ENCODE results near the gene FLAD1. TPM values are rescaled to one million over a fixed set of nuclear protein-coding genes. Genes with fewer than 3 reads are reported as not detected.

Gene FLAD1
- total RNA-seq, 2 experiments from 2014 or later = 39.8 to 45.2 TPM

DNA sequence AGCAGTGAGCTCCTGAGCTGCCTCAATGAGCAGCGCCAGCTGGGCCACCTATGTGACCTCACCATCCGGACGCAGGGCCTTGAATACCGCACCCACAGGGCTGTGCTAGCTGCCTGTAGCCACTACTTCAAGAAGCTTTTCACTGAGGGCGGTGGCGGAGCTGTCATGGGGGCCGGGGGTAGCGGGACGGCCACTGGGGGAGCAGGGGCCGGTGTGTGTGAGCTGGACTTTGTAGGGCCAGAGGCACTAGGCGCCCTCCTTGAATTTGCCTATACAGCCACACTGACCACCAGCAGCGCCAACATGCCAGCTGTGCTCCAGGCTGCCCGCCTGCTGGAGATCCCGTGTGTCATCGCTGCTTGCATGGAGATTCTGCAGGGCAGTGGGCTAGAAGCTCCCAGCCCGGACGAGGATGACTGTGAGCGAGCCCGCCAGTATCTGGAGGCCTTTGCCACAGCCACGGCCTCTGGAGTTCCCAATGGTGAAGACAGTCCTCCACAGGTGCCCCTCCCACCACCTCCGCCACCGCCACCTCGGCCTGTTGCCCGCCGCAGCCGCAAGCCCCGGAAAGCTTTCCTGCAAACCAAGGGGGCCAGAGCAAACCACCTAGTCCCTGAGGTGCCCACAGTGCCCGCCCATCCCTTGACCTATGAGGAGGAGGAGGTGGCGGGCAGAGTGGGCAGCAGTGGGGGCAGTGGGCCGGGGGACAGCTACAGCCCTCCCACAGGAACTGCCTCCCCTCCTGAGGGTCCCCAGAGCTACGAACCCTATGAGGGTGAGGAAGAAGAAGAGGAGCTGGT lies 31.8 kb downstream of the FLAD1 start:
- H3K9me3 Mint-ChIP-seq (ENCODE audit: insufficient read depth) = no peaks in the 10 kb centered on the region
- ChIA-PET CTCF (interaction anchor here (0.9 to 7.5 kb wide), 10 partner anchors 15 to 78 kb away, joined by 3 to 71 read pairs (median 7); partner anchors contain the start of genes ADAM15, CKS1B, FLAD1 and PBXIP1), POLR2A (interaction anchor here (1.0 to 1.5 kb wide), 3 partner anchors 15 to 40 kb away, joined by 3 to 4 read pairs (median 4); partner anchors contain the start of gene CKS1B)
- no peak for DNase-seq
- H3K4me3 Mint-ChIP-seq = no peak overlapping the region
- peaks cover 24% of the 10 kb centered on the region for H3K36me3 Mint-ChIP-seq (ENCODE audit: low read depth)
- ATAC-seq = no peak
- peaks cover 71% of the 10 kb centered on the region for H3K4me1 Mint-ChIP-seq (ENCODE audit: low read depth)
- no peak overlapping the region for H3K27ac Mint-ChIP-seq
- peaks cover 4% of the 10 kb centered on the region for H3K27me3 Mint-ChIP-seq (ENCODE audit: low read depth)

DNA sequence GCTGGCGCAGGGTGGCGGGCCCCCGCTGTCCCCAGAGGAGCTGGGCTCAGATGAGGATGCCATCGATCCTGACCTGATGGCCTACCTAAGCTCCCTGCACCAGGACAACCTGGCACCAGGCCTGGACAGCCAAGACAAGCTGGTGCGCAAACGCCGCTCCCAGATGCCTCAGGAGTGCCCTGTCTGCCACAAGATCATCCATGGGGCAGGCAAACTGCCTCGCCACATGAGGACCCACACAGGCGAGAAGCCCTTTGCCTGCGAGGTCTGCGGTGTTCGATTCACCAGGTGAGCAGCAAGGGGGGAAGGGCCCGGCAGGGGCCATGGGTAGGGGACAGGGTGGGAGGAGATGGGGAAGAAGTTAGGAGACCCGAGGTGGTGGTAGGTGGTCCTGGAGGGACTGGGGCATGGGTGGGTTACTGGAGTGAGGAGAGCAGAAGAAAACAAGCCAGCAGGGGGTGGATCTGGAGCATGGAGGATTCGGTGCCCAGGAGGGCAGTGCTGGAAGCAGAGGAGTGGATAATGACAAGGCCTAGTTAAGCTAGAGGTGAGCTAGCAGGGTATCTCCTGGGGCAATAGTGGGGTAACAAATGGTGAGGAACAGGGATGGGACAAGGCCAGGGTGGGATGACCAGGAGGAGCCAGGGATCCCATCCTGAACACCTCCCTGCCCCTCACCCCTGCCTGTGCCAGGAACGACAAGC lies 32.5 kb downstream of the FLAD1 start:
- ATAC-seq (no peak), DNase-seq (no peak)
- Mint-ChIP-seq H3K4me1 (ENCODE audit: low read depth) (peaks cover 63% of the 10 kb centered on the region), H3K27ac (peak overlapping the region; percentile 28), H3K36me3 (ENCODE audit: low read depth) (peaks cover 24% of the 10 kb centered on the region), H3K9me3 (ENCODE audit: insufficient read depth) (no peaks in the 10 kb centered on the region), H3K27me3 (ENCODE audit: low read depth) (peaks cover 4% of the 10 kb centered on the region), H3K4me3 (no peak overlapping the region)
- POLR2A ChIA-PET = interaction anchor here (0.9 to 2.5 kb wide), 8 partner anchors 9 to 60 kb away, joined by 3 to 8 read pairs (median 4); partner anchors contain the start of genes CKS1B, FLAD1 and PBXIP1
- CTCF ChIA-PET = interaction anchor here (0.9 to 7.5 kb wide), 21 partner anchors 9 to 456 kb away, joined by 3 to 71 read pairs (median 18); partner anchors contain the start of genes ADAM15, CKS1B, FLAD1 and LENEP

DNA sequence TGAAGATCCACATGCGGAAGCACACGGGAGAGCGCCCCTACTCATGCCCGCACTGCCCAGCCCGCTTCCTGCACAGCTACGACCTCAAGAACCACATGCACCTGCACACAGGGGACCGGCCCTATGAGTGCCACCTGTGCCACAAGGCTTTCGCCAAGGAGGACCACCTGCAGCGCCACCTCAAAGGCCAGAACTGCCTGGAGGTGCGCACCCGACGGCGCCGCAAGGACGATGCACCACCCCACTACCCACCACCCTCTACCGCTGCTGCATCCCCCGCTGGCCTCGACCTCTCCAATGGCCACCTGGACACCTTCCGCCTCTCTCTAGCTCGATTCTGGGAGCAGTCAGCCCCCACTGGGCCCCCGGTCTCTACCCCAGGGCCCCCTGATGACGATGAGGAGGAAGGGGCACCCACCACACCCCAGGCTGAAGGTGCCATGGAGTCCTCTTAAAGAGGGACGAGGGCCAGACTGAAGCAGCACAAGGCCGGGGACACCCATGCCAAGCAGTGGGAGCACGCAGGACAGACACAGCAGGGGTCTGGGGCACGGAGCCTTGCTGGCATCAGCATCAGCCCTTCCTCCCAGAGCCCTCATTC lies 33.2 kb downstream of the FLAD1 start:
- peaks cover 24% of the 10 kb centered on the region for H3K36me3 Mint-ChIP-seq (ENCODE audit: low read depth)
- no peak for ATAC-seq

DNA sequence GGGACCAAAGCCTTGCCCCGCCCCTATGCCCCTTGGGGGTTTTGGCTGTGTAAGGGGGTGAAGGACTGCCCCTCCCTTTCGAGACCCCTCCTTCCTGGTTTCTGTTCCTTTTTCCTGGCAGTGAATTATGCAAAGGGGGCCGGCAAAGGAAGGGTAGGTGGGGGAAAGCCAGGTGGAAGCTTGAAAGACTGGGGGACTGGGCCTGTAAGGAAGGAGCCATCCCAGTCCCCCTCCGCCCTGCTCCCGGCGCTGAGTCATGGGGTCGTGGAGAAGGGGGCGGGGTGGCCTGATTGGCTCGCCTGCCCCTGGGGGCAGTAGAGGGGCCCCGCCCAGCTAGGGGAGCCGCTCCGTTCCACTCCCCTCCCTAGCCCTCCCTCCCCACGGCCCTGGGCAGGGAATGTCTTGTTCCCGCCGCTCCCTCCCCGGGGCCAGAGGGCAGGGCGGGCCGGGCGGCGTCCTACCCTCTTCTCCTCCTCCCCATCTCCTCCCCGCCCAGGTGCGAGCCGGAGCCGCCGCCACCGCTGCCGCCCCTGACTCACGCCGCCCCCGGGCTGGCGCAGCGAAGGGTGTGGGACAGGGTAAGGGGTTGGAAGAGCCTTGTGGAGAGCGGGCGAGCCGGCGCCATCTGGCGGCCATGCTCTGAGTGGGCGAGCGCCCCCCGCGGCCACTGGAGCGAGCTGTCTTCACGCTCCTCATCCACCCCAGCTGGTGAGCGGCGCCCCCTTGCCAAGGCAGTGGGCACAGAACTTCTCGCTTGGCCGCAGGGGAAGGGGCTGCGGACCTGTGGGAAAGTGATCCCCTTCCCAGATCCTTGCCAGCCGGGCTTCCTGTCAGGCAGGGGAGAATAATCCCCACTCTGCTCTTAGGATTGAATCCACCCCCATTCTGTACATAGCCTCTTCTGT lies 34.1 kb downstream of the FLAD1 start:
- peak overlapping the region; percentile 22 for H3K4me3 Mint-ChIP-seq
- H3K4me1 Mint-ChIP-seq (ENCODE audit: low read depth) = peaks cover 50% of the 10 kb centered on the region
- peak overlapping the region; percentile 52 for H3K27ac Mint-ChIP-seq
- peaks cover 6% of the 10 kb centered on the region for H3K27me3 Mint-ChIP-seq (ENCODE audit: low read depth)
- DNase-seq = peak; percentile 87
- ChIA-PET CTCF (interaction anchor here (0.6 to 7.5 kb wide), 44 partner anchors 9 to 458 kb away, joined by 3 to 71 read pairs (median 6); partner anchors contain the start of genes ADAM15, CKS1B, DCST1 and DCST2), POLR2A (interaction anchor here (0.6 to 2.5 kb wide), 5 partner anchors 34 to 62 kb away, joined by 3 to 8 read pairs (median 6); partner anchors contain the start of genes CKS1B, FLAD1 and PBXIP1)
- H3K9me3 Mint-ChIP-seq (ENCODE audit: insufficient read depth) = no peaks in the 10 kb centered on the region
- ATAC-seq = peak; percentile 98
- peaks cover 22% of the 10 kb centered on the region for H3K36me3 Mint-ChIP-seq (ENCODE audit: low read depth)

More for the DNA sequence above, 33.2 kb downstream of the FLAD1 start:
- H3K4me3 Mint-ChIP-seq = no peak overlapping the region
- ChIA-PET CTCF (interaction anchor here (0.9 to 7.5 kb wide), 25 partner anchors 9 to 457 kb away, joined by 3 to 71 read pairs (median 11); partner anchors contain the start of genes ADAM15, CKS1B, FLAD1 and LENEP), POLR2A (interaction anchor here (0.9 to 2.5 kb wide), 7 partner anchors 10 to 61 kb away, joined by 3 to 8 read pairs (median 4); partner anchors contain the start of genes CKS1B, FLAD1 and PBXIP1)
- peak overlapping the region; percentile 25 for H3K27ac Mint-ChIP-seq
- H3K4me1 Mint-ChIP-seq (ENCODE audit: low read depth) = peaks cover 56% of the 10 kb centered on the region
- no peaks in the 10 kb centered on the region for H3K9me3 Mint-ChIP-seq (ENCODE audit: insufficient read depth)
- no peak for DNase-seq
- H3K27me3 Mint-ChIP-seq (ENCODE audit: low read depth) = peaks cover 4% of the 10 kb centered on the region

DNA sequence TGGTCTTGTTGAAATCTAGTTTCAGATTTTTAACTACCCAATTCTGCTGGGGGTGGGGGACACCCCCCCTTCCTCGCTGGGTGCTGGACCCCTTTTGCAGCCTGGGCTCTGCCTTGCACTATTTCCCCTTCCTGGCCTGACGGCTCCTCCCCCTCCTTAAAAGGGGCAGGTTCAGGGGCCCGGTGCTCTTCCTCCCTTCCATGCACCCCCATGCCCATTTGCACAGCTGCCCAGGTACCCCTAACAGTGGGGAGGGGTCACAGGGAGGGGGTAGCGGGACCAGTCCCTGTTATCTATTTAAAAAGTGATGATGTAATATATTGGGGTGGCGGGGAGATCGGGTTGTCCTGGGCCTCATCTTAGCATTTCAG lies 34.8 kb downstream of the FLAD1 start:
- Mint-ChIP-seq H3K4me1 (ENCODE audit: low read depth) (peaks cover 43% of the 10 kb centered on the region), H3K27me3 (ENCODE audit: low read depth) (peaks cover 6% of the 10 kb centered on the region), H3K4me3 (peak overlapping the region; percentile 22), H3K27ac (peak overlapping the region; percentile 52), H3K9me3 (ENCODE audit: insufficient read depth) (no peaks in the 10 kb centered on the region), H3K36me3 (ENCODE audit: low read depth) (peaks cover 22% of the 10 kb centered on the region)
- DNase-seq (no peak), ATAC-seq (peak; percentile 21)
- ChIA-PET POLR2A (interaction anchor here (0.6 to 2.5 kb wide), 2 partner anchors 35 to 39 kb away, joined by 3 to 8 read pairs; partner anchors contain the start of gene FLAD1), CTCF (interaction anchor here (0.6 to 7.5 kb wide), 42 partner anchors 8 to 458 kb away, joined by 3 to 71 read pairs (median 6); partner anchors contain the start of genes ADAM15, CKS1B, DCST1 and DCST2)

DNA sequence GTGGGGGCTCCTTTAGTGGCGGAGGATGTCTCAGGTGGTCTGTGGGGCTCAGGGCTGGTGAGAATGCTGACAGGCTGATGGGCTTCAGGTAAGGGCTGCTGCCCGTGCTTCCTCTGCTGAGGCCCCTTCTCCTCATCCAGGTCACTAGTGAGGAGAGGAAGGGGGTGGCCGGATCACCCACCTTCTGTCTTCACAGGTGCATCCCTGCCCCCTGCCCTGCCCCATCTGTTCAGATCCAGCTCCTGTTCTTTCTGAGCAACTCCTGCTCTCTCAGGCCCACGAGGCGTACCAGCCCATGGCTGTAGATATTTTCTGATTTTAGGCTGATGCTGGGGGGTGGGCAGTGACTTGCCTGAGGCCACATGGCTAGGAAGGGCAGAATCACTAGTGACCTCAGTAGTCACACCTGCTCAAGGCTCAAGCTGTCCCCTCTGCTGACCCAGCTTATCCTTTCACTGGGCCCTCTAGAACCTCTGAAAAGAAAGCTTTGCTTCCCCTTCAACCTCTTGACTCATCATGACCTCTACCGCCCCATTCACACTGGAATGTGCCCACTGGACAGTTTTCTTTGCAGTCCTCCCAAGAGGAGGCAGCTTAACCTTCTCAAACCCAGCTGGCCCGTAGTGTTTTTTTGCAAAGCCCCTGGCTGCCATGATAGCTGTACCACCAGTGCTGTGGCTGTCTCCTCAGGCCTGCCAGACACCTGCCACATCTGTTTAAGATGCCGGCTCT lies 35.6 kb downstream of the FLAD1 start:
- peaks cover 6% of the 10 kb centered on the region for H3K27me3 Mint-ChIP-seq (ENCODE audit: low read depth)
- H3K27ac Mint-ChIP-seq = no peak overlapping the region
- no peaks in the 10 kb centered on the region for H3K9me3 Mint-ChIP-seq (ENCODE audit: insufficient read depth)
- CTCF ChIA-PET = interaction anchor here (1.1 to 7.5 kb wide), 18 partner anchors 11 to 116 kb away, joined by 3 to 71 read pairs (median 5); partner anchors contain the start of genes ADAM15, FLAD1, PBXIP1 and PYGO2
- H3K4me1 Mint-ChIP-seq (ENCODE audit: low read depth) = peaks cover 35% of the 10 kb centered on the region
- DNase-seq (no peak), ATAC-seq (no peak)
- no peak overlapping the region for H3K4me3 Mint-ChIP-seq
- H3K36me3 Mint-ChIP-seq (ENCODE audit: low read depth) = peaks cover 18% of the 10 kb centered on the region
- POLR2A ChIA-PET = interaction anchor here (0.6 to 0.8 kb wide), 2 partner anchors 12 to 48 kb away, joined by 3 read pairs; no protein-coding TSS in a partner anchor

DNA sequence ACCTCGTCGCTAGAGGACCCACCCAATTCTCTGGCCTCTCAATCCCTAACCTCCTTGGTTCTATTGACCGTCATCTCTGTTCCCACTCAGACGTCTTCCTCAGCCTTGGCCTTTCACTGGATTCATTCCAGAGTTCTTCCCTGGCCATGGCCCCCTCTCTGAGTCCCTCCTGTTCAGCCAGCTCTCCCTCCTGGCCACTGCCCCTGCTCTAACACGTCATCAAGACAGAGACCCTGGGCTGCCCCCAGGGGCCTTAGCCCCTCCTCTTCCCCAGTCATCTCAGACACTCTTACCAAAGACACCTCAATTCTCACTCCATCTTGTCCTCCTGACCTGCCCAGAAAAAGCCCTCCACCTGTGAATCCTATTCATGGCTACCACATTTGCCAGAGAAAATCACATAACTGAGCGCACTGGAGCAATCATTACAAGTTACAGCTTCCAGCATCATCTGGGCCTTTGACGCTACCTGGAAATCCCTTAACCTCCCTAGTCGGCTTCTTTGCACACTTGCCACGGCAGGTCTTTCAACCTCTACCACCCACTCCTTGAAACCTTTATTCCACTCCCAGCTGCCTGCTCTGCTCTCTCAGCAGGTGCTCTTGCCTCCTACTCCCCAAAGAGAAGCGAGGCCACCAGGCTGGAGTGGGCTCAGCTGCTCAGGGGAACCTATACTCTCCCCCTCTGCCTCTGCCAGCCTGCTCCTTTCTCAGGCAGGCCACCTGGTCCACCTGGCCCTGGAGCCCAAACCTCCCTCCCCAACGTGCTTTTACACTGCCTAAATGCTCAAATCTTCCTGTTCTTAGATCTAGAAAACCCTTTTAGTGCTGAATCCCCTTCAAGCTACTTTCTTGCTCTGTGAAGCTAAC lies 36.5 kb downstream of the FLAD1 start:
- DNase-seq (no peak), ATAC-seq (no peak)
- H3K4me3 Mint-ChIP-seq = no peak overlapping the region
- H3K9me3 Mint-ChIP-seq (ENCODE audit: insufficient read depth) = no peaks in the 10 kb centered on the region
- H3K27me3 Mint-ChIP-seq (ENCODE audit: low read depth) = peaks cover 6% of the 10 kb centered on the region
- peaks cover 26% of the 10 kb centered on the region for H3K4me1 Mint-ChIP-seq (ENCODE audit: low read depth)
- H3K27ac Mint-ChIP-seq = no peak overlapping the region
- H3K36me3 Mint-ChIP-seq (ENCODE audit: low read depth) = peaks cover 13% of the 10 kb centered on the region
- POLR2A ChIA-PET = interaction anchor here (0.6 to 0.8 kb wide), 2 partner anchors 13 to 47 kb away, joined by 3 read pairs; no protein-coding TSS in a partner anchor
- CTCF ChIA-PET = interaction anchor here (0.7 to 7.5 kb wide), 13 partner anchors 9 to 186 kb away, joined by 3 to 71 read pairs (median 4); partner anchors contain the start of genes ADAM15, FLAD1, KRTCAP2 and PYGO2

DNA sequence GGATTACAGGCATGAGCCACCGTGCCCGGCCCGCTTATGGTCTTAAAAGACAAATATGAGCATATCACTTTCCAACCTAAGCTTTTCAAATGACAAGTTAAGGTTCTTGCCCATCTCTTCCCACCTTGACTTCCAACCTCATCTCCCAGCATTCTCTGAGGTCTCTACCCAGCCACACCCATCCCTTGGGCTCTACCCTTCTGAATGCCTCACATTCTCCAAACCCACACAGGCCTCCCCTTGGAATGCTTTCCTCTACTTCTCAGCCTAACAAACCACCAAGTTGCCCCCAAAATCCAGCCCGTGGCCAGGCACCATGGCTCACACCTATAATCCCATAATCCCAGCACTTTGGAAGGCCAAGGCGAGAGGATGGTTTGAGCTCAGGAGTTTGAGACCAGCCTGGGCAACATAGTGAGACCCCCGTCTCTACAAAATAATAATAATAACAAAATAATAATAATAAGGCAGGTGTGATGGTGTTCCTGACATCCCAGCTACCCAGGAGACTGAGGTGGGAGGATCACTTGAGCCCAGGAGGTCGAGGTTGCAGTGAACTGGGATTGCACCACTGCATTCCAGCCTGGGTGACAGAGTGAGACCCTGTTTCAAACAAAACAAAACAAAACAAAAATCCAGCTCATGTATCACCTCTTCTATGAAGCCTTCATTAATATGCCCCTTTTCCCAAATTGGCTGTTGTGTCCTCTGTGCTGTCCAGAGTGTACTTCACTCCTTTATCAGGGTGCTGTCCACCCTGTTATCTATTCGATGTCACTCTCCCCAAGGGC lies 39.2 kb downstream of the FLAD1 start:
- no peak for ATAC-seq
- Mint-ChIP-seq H3K4me1 (ENCODE audit: low read depth) (peaks cover 9% of the 10 kb centered on the region), H3K27ac (no peak overlapping the region), H3K27me3 (ENCODE audit: low read depth) (peaks cover 6% of the 10 kb centered on the region), H3K36me3 (ENCODE audit: low read depth) (peaks cover 2% of the 10 kb centered on the region), H3K4me3 (no peak overlapping the region), H3K9me3 (ENCODE audit: insufficient read depth) (no peaks in the 10 kb centered on the region)
- DNase-seq = no peak
- ChIA-PET POLR2A (interaction anchor here (0.7 kb wide), 1 partner anchor 41 kb away, joined by 4 read pairs; no protein-coding TSS in a partner anchor), CTCF (interaction anchor here (1.0 to 2.0 kb wide), 5 partner anchors 9 to 63 kb away, joined by 4 to 9 read pairs (median 5); partner anchors contain the start of gene ADAM15)
